ENCODE results near the gene DUSP28.

DNA sequence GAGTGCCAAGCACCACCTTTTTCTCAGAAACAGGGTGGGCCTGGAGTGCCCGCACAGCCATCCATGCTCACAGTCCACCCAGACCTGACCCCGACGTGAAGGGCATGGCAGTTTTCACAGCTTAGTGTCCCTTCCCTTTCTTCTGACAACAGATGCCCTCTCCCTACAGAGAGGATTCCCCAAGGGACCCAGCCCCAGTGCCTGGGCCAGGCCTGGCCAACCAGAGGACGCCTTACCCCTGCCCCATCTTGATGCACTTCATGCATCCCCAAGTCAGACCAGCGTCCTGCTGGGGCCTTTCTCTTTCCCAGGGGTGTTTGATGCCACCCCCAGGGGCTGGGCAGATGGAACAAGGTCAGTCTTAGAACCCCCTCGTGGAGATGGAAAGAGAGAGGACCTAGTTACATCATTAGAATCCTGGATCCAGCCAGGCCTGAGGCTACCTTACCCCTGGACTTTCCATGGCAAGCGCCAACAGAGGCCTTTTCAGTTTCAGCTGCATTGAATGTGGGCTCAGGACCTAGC, 6.1 kb upstream of the DUSP28 start:
- TF ChIP-seq, protein P1, sequence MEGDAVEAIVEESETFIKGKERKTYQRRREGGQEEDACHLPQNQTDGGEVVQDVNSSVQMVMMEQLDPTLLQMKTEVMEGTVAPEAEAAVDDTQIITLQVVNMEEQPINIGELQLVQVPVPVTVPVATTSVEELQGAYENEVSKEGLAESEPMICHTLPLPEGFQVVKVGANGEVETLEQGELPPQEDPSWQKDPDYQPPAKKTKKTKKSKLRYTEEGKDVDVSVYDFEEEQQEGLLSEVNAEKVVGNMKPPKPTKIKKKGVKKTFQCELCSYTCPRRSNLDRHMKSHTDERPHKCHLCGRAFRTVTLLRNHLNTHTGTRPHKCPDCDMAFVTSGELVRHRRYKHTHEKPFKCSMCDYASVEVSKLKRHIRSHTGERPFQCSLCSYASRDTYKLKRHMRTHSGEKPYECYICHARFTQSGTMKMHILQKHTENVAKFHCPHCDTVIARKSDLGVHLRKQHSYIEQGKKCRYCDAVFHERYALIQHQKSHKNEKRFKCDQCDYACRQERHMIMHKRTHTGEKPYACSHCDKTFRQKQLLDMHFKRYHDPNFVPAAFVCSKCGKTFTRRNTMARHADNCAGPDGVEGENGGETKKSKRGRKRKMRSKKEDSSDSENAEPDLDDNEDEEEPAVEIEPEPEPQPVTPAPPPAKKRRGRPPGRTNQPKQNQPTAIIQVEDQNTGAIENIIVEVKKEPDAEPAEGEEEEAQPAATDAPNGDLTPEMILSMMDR (IDR thresholded peaks at IDR 0.05), result no peak
- no peak for TF ChIP-seq EZH2 (IDR thresholded peaks at IDR 0.05)
